HepG2 (cell line): ENCODE data around the gene NR1H2. TPM values are rescaled to one million over a fixed set of nuclear protein-coding genes. Genes with fewer than 3 reads are reported as not detected.

Source experiments
- HMG20B ChIP-seq: conservative IDR thresholded peaks from 2 replicates; pipeline ENCODE4 v1.6.1; 2016; ENCODE audit warnings: missing genetic modification reagents, missing compliant biosample characterization
- JDP2 ChIP-seq: sonication (generic); formaldehyde crosslinking; IDR thresholded peaks from 2 replicates; pipeline ENCODE4 v1.8.1; 2022; ENCODE audit warnings: missing genetic modification reagents, borderline replicate concordance
- KDM6A ChIP-seq: IDR thresholded peaks from 2 replicates; pipeline ENCODE4 v1.6.1; 2016; ENCODE audit warnings: low read depth
- ONECUT2 ChIP-seq: sonication (generic); formaldehyde crosslinking; IDR thresholded peaks from 2 replicates; pipeline ENCODE4 v1.4.0; 2020; ENCODE audit warnings: missing genetic modification reagents
- POGK ChIP-seq: sonication (generic); formaldehyde crosslinking; conservative IDR thresholded peaks from 2 replicates; pipeline ENCODE4 v1.8.0; 2022; ENCODE audit warnings: mild to moderate bottlenecking, moderate library complexity, missing genetic modification reagents
- SOX5 ChIP-seq: IDR thresholded peaks from 2 replicates; pipeline ENCODE4 v1.6.1; 2016; ENCODE audit warnings: borderline replicate concordance
- TEF ChIP-seq: sonication (generic); formaldehyde crosslinking; IDR thresholded peaks from 2 replicates; pipeline ENCODE4 v1.5.0; 2020; ENCODE audit warnings: missing genetic modification reagents
- ZBTB26 ChIP-seq: IDR thresholded peaks from 2 replicates; pipeline ENCODE4 v1.6.1; 2016; ENCODE audit warnings: missing compliant biosample characterization, missing genetic modification reagents, borderline replicate concordance
- ZMYM3 ChIP-seq: sonication (generic); formaldehyde crosslinking; IDR thresholded peaks from 2 replicates; pipeline ENCODE4 v1.5.1; 2020; ENCODE audit warnings: mild to moderate bottlenecking, missing genetic modification reagents
- ZNF282 ChIP-seq: fragments of 450-650 bp; IDR thresholded peaks from 2 replicates; pipeline ENCODE4 v1.6.1; 2018; ENCODE audit not compliant: partially characterized antibody
- ZNF609 ChIP-seq: sonication (generic); formaldehyde crosslinking; IDR thresholded peaks from 2 replicates; pipeline ENCODE4 v1.4.0; 2020; ENCODE audit warnings: mild to moderate bottlenecking, missing genetic modification reagents, borderline replicate concordance
- ZNF644 ChIP-seq: IDR thresholded peaks from 2 replicates; pipeline ENCODE4 v1.6.1; 2016; ENCODE audit warnings: low read depth
- ZNF724P ChIP-seq: sonication (generic); formaldehyde crosslinking; IDR thresholded peaks from 2 replicates; pipeline ENCODE4 v1.8.0; 2022; ENCODE audit warnings: missing genetic modification reagents, borderline replicate concordance
- ZNF770 ChIP-seq: sonication (generic); formaldehyde crosslinking; IDR thresholded peaks from 2 replicates; pipeline ENCODE4 v1.5.0; 2020; ENCODE audit warnings: mild to moderate bottlenecking, missing genetic modification reagents
- polyA plus RNA-seq, 8 experiments: library from polyadenylated mRNA; depleted of rRNA in 3 of 8; stranded (reverse) in 7 of 8; unstranded in 1 of 8; fragments of >200 nt; fragmentation: Illumina TruSeq in 4 of 8; extraction: Trizol in 4 of 8; gene quantifications; 2 replicates each; pipeline versions ENCODE4 v1.2.1 to v1.2.3, GENCODE V29; 2011 to 2016; ENCODE audit warnings: low read depth in 4 of 8, missing spikeins in 1 of 8, mixed read lengths in 1 of 8; ENCODE audit not compliant: insufficient read depth in 1 of 8
- total RNA-seq, 5 experiments: library from RNA; depleted of rRNA; stranded (reverse); fragments of >200 nt; fragmentation: Illumina TruSeq; extraction: Trizol; gene quantifications; 2 replicates each; pipeline ENCODE4 v1.2.3, GENCODE V29; 2016; ENCODE audit warnings: low read depth in 1 of 5
- TF ChIP-seq, protein P1 (sequence below): sonication (generic); formaldehyde crosslinking; conservative IDR thresholded peaks from 2 replicates; pipeline ENCODE4 v1.4.0; 2020; ENCODE audit warnings: missing genetic modification reagents

Gene NR1H2
- total and polyA plus RNA-seq, 2 of the 13 experiments (the other 11 are each of a cell fraction or from before 2014, with no cell fraction given) = 10.3 to 13.5 TPM

GRCh38 chr19:50333737-50334617 lies 42.3 kb upstream of the NR1H2 start (continued):
- TF ChIP-seq ZNF770 (no peak), SOX5 (no peak), ZBTB26 (CRISPR knock-in tag) (no peak), TEF (CRISPR knock-in tag) (peak; percentile 80), ONECUT2 (CRISPR knock-in tag) (0 out of 2 replicates have a peak, but pooled peaks have one; percentile 35), ZNF644 (CRISPR knock-in tag) (no peak), POGK (CRISPR knock-in tag) (no peak; the same call in 1 of the 2 replicates), ZNF724P (no peak), ZMYM3 (CRISPR knock-in tag) (no peak), ZNF282 (no peak), KDM6A (CRISPR knock-in tag) (no peak), ZNF609 (CRISPR knock-in tag) (0 out of 2 replicates have a peak, but pooled peaks have one; percentile 36), HMG20B (CRISPR knock-in tag) (no peak), JDP2 (CRISPR knock-in tag) (no peak)
- TF ChIP-seq, protein P1, sequence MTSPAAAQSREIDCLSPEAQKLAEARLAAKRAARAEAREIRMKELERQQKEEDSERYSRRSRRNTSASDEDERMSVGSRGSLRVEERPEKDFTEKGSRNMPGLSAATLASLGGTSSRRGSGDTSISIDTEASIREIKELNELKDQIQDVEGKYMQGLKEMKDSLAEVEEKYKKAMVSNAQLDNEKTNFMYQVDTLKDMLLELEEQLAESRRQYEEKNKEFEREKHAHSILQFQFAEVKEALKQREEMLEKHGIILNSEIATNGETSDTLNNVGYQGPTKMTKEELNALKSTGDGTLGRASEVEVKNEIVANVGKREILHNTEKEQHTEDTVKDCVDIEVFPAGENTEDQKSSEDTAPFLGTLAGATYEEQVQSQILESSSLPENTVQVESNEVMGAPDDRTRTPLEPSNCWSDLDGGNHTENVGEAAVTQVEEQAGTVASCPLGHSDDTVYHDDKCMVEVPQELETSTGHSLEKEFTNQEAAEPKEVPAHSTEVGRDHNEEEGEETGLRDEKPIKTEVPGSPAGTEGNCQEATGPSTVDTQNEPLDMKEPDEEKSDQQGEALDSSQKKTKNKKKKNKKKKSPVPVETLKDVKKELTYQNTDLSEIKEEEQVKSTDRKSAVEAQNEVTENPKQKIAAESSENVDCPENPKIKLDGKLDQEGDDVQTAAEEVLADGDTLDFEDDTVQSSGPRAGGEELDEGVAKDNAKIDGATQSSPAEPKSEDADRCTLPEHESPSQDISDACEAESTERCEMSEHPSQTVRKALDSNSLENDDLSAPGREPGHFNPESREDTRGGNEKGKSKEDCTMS (CRISPR knock-in tag) = no peak
